GM21723 (cell line): Measurements from ENCODE around the gene PSMB7.

ENCODE experiments used
- ATAC-seq: cut with Tn5 transposase; IDR thresholded peaks from one replicate; pipeline ENCODE4 v1.9.1; 2021; ENCODE audit warnings: mild to moderate bottlenecking, moderate library complexity; ENCODE audit not compliant: unreplicated experiment

The PSMB7 gene

GRCh38 chr9:124304285-124304684 lies 111.0 kb downstream of the PSMB7 start:
- ATAC-seq = no peak

DNA sequence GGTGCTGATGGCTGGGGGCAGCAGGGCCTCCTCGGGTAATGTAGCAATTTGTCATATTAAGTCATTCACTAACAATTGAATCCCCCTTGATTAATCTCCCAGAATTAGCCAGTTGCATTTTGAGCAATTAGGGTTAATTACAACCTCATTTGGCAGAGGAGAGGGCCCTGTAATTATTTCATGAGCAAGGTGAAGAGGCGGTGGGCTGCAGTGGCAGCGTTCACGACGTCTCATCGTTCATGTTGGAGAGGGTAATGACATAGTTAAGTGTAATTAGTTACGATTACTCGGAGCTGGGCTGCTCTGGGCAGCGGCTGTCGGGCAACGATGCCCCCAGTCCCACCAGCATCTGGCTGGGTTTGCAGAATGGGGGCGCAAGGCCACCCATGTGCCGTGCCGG lies 111.5 kb downstream of the PSMB7 start:
- no peak for ATAC-seq
